Measurements from ENCODE around the gene AKIP1. TPM values are rescaled to one million over a fixed set of nuclear protein-coding genes. Genes with fewer than 3 reads are reported as not detected.
"Not testable (repeated sequence)": the region's sequence is repeated elsewhere in the genome, so short reads cannot be mapped to it uniquely, and the experiment has no call there.

Gene AKIP1
- total and polyA plus RNA-seq, 2 experiments from 2014 or later, result 41.1 to 49.6 TPM

- no peaks in the 10 kb centered on the region for H4K20me1 ChIP-seq (ENCODE audit: insufficient read depth)
- in situ Hi-C loops (cut with MboI), result no loop called here
- H3K9ac ChIP-seq, result no peak overlapping the region
- H3K4me3 ChIP-seq, result no peak overlapping the region
- no peaks in the 10 kb centered on the region for H3K9me3 ChIP-seq (ENCODE audit: low read depth)
- peaks cover 20% of the 10 kb centered on the region for H3K4me1 ChIP-seq (ENCODE audit: insufficient read depth)
- H2AFZ ChIP-seq, result no peak overlapping the region
- H3K4me2 ChIP-seq (ENCODE audit: unreplicated experiment), result no peak overlapping the region
- no peaks in the 10 kb centered on the region for H3K36me3 ChIP-seq (ENCODE audit: low read depth)
- H3F3A ChIP-seq (ENCODE audit: insufficient read depth), result peaks cover 24% of the 10 kb centered on the region
- no peak for DNase-seq
- peaks cover 14% of the 10 kb centered on the region for H3K79me2 ChIP-seq (ENCODE audit: insufficient read depth)
- H3K9me2 ChIP-seq (ENCODE audit: insufficient read depth), result no peaks in the 10 kb centered on the region
- H3K27me3 ChIP-seq (replicated peaks; ENCODE audit: insufficient read depth), result no peaks in the 10 kb centered on the region
- 88 to 89% methylated on average over 6 of the region's 6 CpGs for WGBS, 2 experiments (ENCODE audit: low coverage in 1 of 2, low lambda C conversion rate in 2 of 2, missing lambda C conversion rate in 2 of 2)
- no peak overlapping the region for H3K27ac ChIP-seq
- TF ChIP-seq EZH2phosphoT487 (IDR thresholded peaks at IDR 0.05; ENCODE audit: insufficient read depth, low read depth) (no peak), EZH2 (IDR thresholded peaks at IDR 0.05; ENCODE audit: insufficient read depth, poor library complexity, severe bottlenecking) (no peak)
Observed at GRCh38 chr11:8873741-8874405, 37.1 kb upstream of the AKIP1 start.

GRCh38 chr11:8878771-8879170 is 32.2 kb upstream of the AKIP1 start:
- no peaks in the 10 kb centered on the region for H4K20me1 ChIP-seq (ENCODE audit: insufficient read depth)
- TF ChIP-seq EZH2phosphoT487 (IDR thresholded peaks at IDR 0.05; ENCODE audit: insufficient read depth, low read depth), result no peak
- no peak for TF ChIP-seq EZH2 (IDR thresholded peaks at IDR 0.05; ENCODE audit: insufficient read depth, poor library complexity, severe bottlenecking)
- no peak overlapping the region for H3K4me3 ChIP-seq
- no peaks in the 10 kb centered on the region for H3K9me2 ChIP-seq (ENCODE audit: insufficient read depth)
- no peak overlapping the region for H3K9ac ChIP-seq
- no peaks in the 10 kb centered on the region for H3K27me3 ChIP-seq (replicated peaks; ENCODE audit: insufficient read depth)
- in situ Hi-C loops (cut with MboI), result no loop called here
- no peak overlapping the region for H3K27ac ChIP-seq
- H3K36me3 ChIP-seq (ENCODE audit: low read depth), result no peaks in the 10 kb centered on the region
- H3K79me2 ChIP-seq (ENCODE audit: insufficient read depth), result no peaks in the 10 kb centered on the region
- H3K9me3 ChIP-seq (ENCODE audit: low read depth), result no peaks in the 10 kb centered on the region
- H3K4me2 ChIP-seq (ENCODE audit: unreplicated experiment), result no peak overlapping the region
- no peaks in the 10 kb centered on the region for H3K4me1 ChIP-seq (ENCODE audit: insufficient read depth)
- H3F3A ChIP-seq (ENCODE audit: insufficient read depth), result no peaks in the 10 kb centered on the region
- H2AFZ ChIP-seq, result no peak overlapping the region
- 40 to 48% methylated on average over 2 of the region's 2 CpGs for WGBS, 2 experiments (ENCODE audit: low coverage in 1 of 2, low lambda C conversion rate in 2 of 2, missing lambda C conversion rate in 2 of 2)
- DNase-seq, result no peak

DNA sequence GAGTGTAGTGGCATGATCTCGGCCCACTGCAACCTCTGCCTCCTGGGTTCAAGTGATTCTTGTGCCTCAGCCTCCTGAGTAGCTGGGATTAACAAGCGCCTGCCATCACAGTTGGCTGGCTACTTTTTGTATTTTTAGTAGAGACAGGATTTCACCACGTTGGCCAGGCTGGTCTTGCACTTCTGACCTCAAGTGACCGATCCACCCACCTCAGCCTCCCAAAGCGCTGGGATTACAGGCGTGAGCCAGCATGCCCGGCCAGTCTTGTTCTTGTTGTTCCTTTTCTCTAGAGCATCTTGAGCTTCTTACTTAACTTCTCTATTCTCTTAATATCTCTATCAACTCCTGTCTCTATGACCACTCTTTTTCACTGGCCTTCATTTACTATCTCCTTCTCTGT is 29.4 kb upstream of the AKIP1 start:
- WGBS, 2 experiments (ENCODE audit: low coverage in 1 of 2, low lambda C conversion rate in 2 of 2, missing lambda C conversion rate in 2 of 2), result 73 to 77% methylated on average over 7 of the region's 7 CpGs
- DNase-seq, result not testable (repeated sequence)

GRCh38 chr11:8886322-8886721 is 24.7 kb upstream of the AKIP1 start:
- Histone ChIP-seq H3K9me3 (ENCODE audit: low read depth) (no peaks in the 10 kb centered on the region), H3K27ac (no peak overlapping the region)
- no peak for DNase-seq

More for the DNA sequence above, 29.4 kb upstream of the AKIP1 start:
- H3K9ac ChIP-seq; H3K9me2 ChIP-seq (ENCODE audit: insufficient read depth); H3F3A ChIP-seq (ENCODE audit: insufficient read depth); in situ Hi-C loops (cut with MboI); H3K4me2 ChIP-seq (ENCODE audit: unreplicated experiment); H3K79me2 ChIP-seq (ENCODE audit: insufficient read depth); H3K36me3 ChIP-seq (ENCODE audit: low read depth); H3K9me3 ChIP-seq (ENCODE audit: low read depth); H3K27me3 ChIP-seq (replicated peaks; ENCODE audit: insufficient read depth); H3K4me1 ChIP-seq (ENCODE audit: insufficient read depth); H3K27ac ChIP-seq; H3K4me3 ChIP-seq; H4K20me1 ChIP-seq (ENCODE audit: insufficient read depth); H2AFZ ChIP-seq: not testable (repeated sequence)

DNA sequence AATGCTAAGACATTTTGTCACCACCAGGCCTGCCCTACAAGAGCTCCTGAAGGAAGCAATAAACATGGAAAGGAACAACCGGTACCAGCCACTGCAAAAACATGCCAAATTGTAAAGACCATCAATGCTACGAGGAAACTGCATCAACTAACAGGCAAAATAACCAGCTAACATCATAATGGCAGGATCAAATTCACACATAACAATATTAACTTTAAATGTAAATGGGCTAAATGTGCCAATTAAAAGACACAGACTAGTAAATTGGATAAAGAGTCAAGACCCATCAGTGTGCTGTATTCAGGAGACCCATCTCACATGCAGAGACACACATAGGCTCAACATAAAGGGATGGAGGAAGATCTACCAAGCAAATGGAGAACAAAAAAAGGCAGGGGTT is 19.8 kb upstream of the AKIP1 start:
- in situ Hi-C loops (cut with MboI); H3K9ac ChIP-seq; DNase-seq; H3K4me2 ChIP-seq (ENCODE audit: unreplicated experiment); H2AFZ ChIP-seq; H3K27me3 ChIP-seq (replicated peaks; ENCODE audit: insufficient read depth); H3K4me3 ChIP-seq; H3K9me2 ChIP-seq (ENCODE audit: insufficient read depth); H3K79me2 ChIP-seq (ENCODE audit: insufficient read depth); H4K20me1 ChIP-seq (ENCODE audit: insufficient read depth); H3K4me1 ChIP-seq (ENCODE audit: insufficient read depth); H3K36me3 ChIP-seq (ENCODE audit: low read depth); H3K9me3 ChIP-seq (ENCODE audit: low read depth); H3K27ac ChIP-seq; H3F3A ChIP-seq (ENCODE audit: insufficient read depth): not testable (repeated sequence)
- WGBS, 2 experiments (ENCODE audit: low coverage in 1 of 2, low lambda C conversion rate in 2 of 2, missing lambda C conversion rate in 2 of 2), result 71 to 72% methylated on average over 2 of the region's 2 CpGs

More at GRCh38 chr11:8886322-8886721, 24.7 kb upstream of the AKIP1 start:
- H3K4me2 ChIP-seq (ENCODE audit: unreplicated experiment), result no peak overlapping the region
- no peak overlapping the region for H3K4me3 ChIP-seq
- H3K9me2 ChIP-seq (ENCODE audit: insufficient read depth), result no peaks in the 10 kb centered on the region
- H3F3A ChIP-seq (ENCODE audit: insufficient read depth), result no peaks in the 10 kb centered on the region
- no peaks in the 10 kb centered on the region for H3K36me3 ChIP-seq (ENCODE audit: low read depth)
- H3K27me3 ChIP-seq (replicated peaks; ENCODE audit: insufficient read depth), result no peaks in the 10 kb centered on the region
- in situ Hi-C loops (cut with MboI), result no loop called here
- H3K9ac ChIP-seq, result no peak overlapping the region
- TF ChIP-seq EZH2phosphoT487 (IDR thresholded peaks at IDR 0.05; ENCODE audit: insufficient read depth, low read depth) (no peak), EZH2 (IDR thresholded peaks at IDR 0.05; ENCODE audit: insufficient read depth, poor library complexity, severe bottlenecking) (no peak)
- no peaks in the 10 kb centered on the region for H3K4me1 ChIP-seq (ENCODE audit: insufficient read depth)
- WGBS, 2 experiments (ENCODE audit: low coverage in 1 of 2, low lambda C conversion rate in 2 of 2, missing lambda C conversion rate in 2 of 2), result 79 to 84% methylated on average over 2 of the region's 2 CpGs
- H2AFZ ChIP-seq, result no peak overlapping the region
- H3K79me2 ChIP-seq (ENCODE audit: insufficient read depth), result no peaks in the 10 kb centered on the region
- H4K20me1 ChIP-seq (ENCODE audit: insufficient read depth), result no peaks in the 10 kb centered on the region
